ENCODE results near the gene IFT172. TPM values are rescaled to one million over a fixed set of nuclear protein-coding genes. Genes with fewer than 3 reads are reported as not detected.
"Not testable (repeated sequence)": the region's sequence is repeated elsewhere in the genome, so short reads cannot be mapped to it uniquely, and the experiment has no call there.

IFT172 gene
- total RNA-seq, 1 experiment from 2014 or later: 41.7 TPM

GRCh38 chr2:27428213-27428977 lies 61.1 kb downstream of the IFT172 start, which contains the start of gene NRBP1:
Gene NRBP1, plus strand, starts transcription at chr2:27428631. Its CDS starts 4,643 bp downstream, at chr2:27433274.
- BruUV-seq (replicated peaks): no TSS peak
- Mint-ChIP-seq H3K27ac (ENCODE audit: unreplicated experiment) (peak within 1 kb of the TSS; percentile 77), H3K4me1 (ENCODE audit: low read depth, unreplicated experiment) (no peaks in the 10 kb centered on the region), H3K9me3 (ENCODE audit: low read depth, unreplicated experiment) (no peaks in the 10 kb centered on the region), H3K4me3 (ENCODE audit: low read depth, unreplicated experiment) (peak within 1 kb of the TSS; percentile 97), H3K36me3 (ENCODE audit: insufficient read depth, unreplicated experiment) (peaks cover 34% of the 10 kb centered on the region), H3K27me3 (ENCODE audit: unreplicated experiment) (no peaks in the 10 kb centered on the region)
- peak; percentile 97 for DNase-seq
- CTCF ChIA-PET: interaction anchor here (1.2 to 3.0 kb wide), 3 partner anchors 10 to 255 kb away, joined by 3 to 18 read pairs (median 3); partner anchors contain the start of gene PPM1G
- intact Hi-C loops (cut with micrococcal nuclease; ENCODE audit: unreplicated experiment): no loop called here
- no peak for TF ChIP-seq CTCF (IDR thresholded peaks at IDR 0.05; ENCODE audit: unreplicated experiment)

- no peaks in the 10 kb centered on the region for H3K9me3 Mint-ChIP-seq (ENCODE audit: low read depth, unreplicated experiment)
- H3K36me3 Mint-ChIP-seq (ENCODE audit: insufficient read depth, unreplicated experiment): peaks cover 29% of the 10 kb centered on the region
- TF ChIP-seq CTCF (IDR thresholded peaks at IDR 0.05; ENCODE audit: unreplicated experiment): no peak
- H3K27me3 Mint-ChIP-seq (ENCODE audit: unreplicated experiment): no peaks in the 10 kb centered on the region
- no TSS peak for BruUV-seq (replicated peaks)
- DNase-seq: no peak
- no peaks in the 10 kb centered on the region for H3K4me1 Mint-ChIP-seq (ENCODE audit: low read depth, unreplicated experiment)
- H3K27ac Mint-ChIP-seq (ENCODE audit: unreplicated experiment): peak overlapping the region; percentile 69
- CTCF ChIA-PET: interaction anchor here (3.0 kb wide), 1 partner anchor 19 kb away, joined by 18 read pairs; the partner anchor contains the start of gene PPM1G
- intact Hi-C loops (cut with micrococcal nuclease; ENCODE audit: unreplicated experiment): no loop called here
- peak overlapping the region; percentile 97 for H3K4me3 Mint-ChIP-seq (ENCODE audit: low read depth, unreplicated experiment)
These were observed 61.7 kb downstream of the IFT172 start for GRCh38 chr2:27427863-27428212.

GRCh38 chr2:27425039-27425438 lies 64.5 kb downstream of the IFT172 start:
- BruUV-seq (replicated peaks); H3K27me3 Mint-ChIP-seq (ENCODE audit: unreplicated experiment); H3K27ac Mint-ChIP-seq (ENCODE audit: unreplicated experiment); intact Hi-C loops (cut with micrococcal nuclease; ENCODE audit: unreplicated experiment); H3K4me3 Mint-ChIP-seq (ENCODE audit: low read depth, unreplicated experiment); H3K9me3 Mint-ChIP-seq (ENCODE audit: low read depth, unreplicated experiment); H3K4me1 Mint-ChIP-seq (ENCODE audit: low read depth, unreplicated experiment); DNase-seq: not testable (repeated sequence)
- peaks cover 28% of the 10 kb centered on the region for H3K36me3 Mint-ChIP-seq (ENCODE audit: insufficient read depth, unreplicated experiment)
- CTCF ChIA-PET: interaction anchor here (0.7 kb wide), 1 partner anchor 11 kb away, joined by 4 read pairs; no protein-coding TSS in a partner anchor

- no peak overlapping the region for H3K27ac Mint-ChIP-seq (ENCODE audit: unreplicated experiment)
- DNase-seq: no peak
- no peaks in the 10 kb centered on the region for H3K9me3 Mint-ChIP-seq (ENCODE audit: low read depth, unreplicated experiment)
- no peak for TF ChIP-seq CTCF (IDR thresholded peaks at IDR 0.05; ENCODE audit: unreplicated experiment)
- intact Hi-C loops (cut with micrococcal nuclease; ENCODE audit: unreplicated experiment): no loop called here
- no TSS peak for BruUV-seq (replicated peaks)
- no peak overlapping the region for H3K4me3 Mint-ChIP-seq (ENCODE audit: low read depth, unreplicated experiment)
- H3K4me1 Mint-ChIP-seq (ENCODE audit: low read depth, unreplicated experiment): no peaks in the 10 kb centered on the region
- no peaks in the 10 kb centered on the region for H3K27me3 Mint-ChIP-seq (ENCODE audit: unreplicated experiment)
- CTCF ChIA-PET: no interaction called here
- peaks cover 7% of the 10 kb centered on the region for H3K36me3 Mint-ChIP-seq (ENCODE audit: insufficient read depth, unreplicated experiment)
These were observed 66.6 kb downstream of the IFT172 start for GRCh38 chr2:27422958-27423357.
